Stimulated activated CD8-positive, alpha-beta memory T cell treated with anti-CD3 and anti-CD28 coated beads, Interleukin-12 subunit alpha, Interleukin-12 subunit beta, amount 100 ng/mL, for 24 hours (primary cell): ENCODE data around the gene ABTB1.
"Not testable (repeated sequence)": the region's sequence is repeated elsewhere in the genome, so short reads cannot be mapped to it uniquely, and the experiment has no call there.

ENCODE experiments used
- DNase-seq: peaks from one replicate; pipeline ENCODE4 v3.0.0-alpha.2; 2020; ENCODE audit errors: extremely low read depth

Gene ABTB1

GRCh38 chr3:127647845-127648204, 24.9 kb upstream of the ABTB1 start:
- DNase-seq, result no peak

GRCh38 chr3:127650236-127650635, 22.5 kb upstream of the ABTB1 start:
- no peak for DNase-seq

GRCh38 chr3:127651516-127652172, 21.1 kb upstream of the ABTB1 start:
- DNase-seq, result no peak

- no peak for DNase-seq
Measured at GRCh38 chr3:127652246-127652995, 20.3 kb upstream of the ABTB1 start.

GRCh38 chr3:127654374-127654773, 18.4 kb upstream of the ABTB1 start:
- no peak for DNase-seq

- not testable (repeated sequence) for DNase-seq
Measured at GRCh38 chr3:127654993-127655392, 17.8 kb upstream of the ABTB1 start.

GRCh38 chr3:127655641-127656040, 17.1 kb upstream of the ABTB1 start:
- no peak for DNase-seq

- no peak for DNase-seq
Measured at GRCh38 chr3:127656906-127657305, 15.8 kb upstream of the ABTB1 start.

- DNase-seq, result no peak
Measured at GRCh38 chr3:127658234-127658633, 14.5 kb upstream of the ABTB1 start.

- no peak for DNase-seq
Measured at GRCh38 chr3:127660621-127661251, 12.0 kb upstream of the ABTB1 start.

- DNase-seq, result no peak
Measured at GRCh38 chr3:127661600-127661999, 11.2 kb upstream of the ABTB1 start.

GRCh38 chr3:127662001-127662469, 10.7 kb upstream of the ABTB1 start:
- no peak for DNase-seq

GRCh38 chr3:127663151-127663550, 9.6 kb upstream of the ABTB1 start:
- DNase-seq, result no peak

GRCh38 chr3:127665165-127665564, 7.6 kb upstream of the ABTB1 start:
- DNase-seq, result no peak

- DNase-seq, result no peak
Measured at GRCh38 chr3:127665586-127665985, 7.2 kb upstream of the ABTB1 start.

- no peak for DNase-seq
Measured at GRCh38 chr3:127666676-127667075, 6.1 kb upstream of the ABTB1 start.

- DNase-seq, result no peak
Measured at GRCh38 chr3:127667119-127667681, 5.6 kb upstream of the ABTB1 start.

- DNase-seq, result no peak
Measured at GRCh38 chr3:127668906-127669305, 3.8 kb upstream of the ABTB1 start.

- no peak for DNase-seq
Measured at GRCh38 chr3:127669541-127670228, 3.1 kb upstream of the ABTB1 start.

GRCh38 chr3:127670229-127670559, 2.6 kb upstream of the ABTB1 start:
- DNase-seq, result no peak

- DNase-seq, result no peak
Measured at GRCh38 chr3:127670761-127671522, 1.8 kb upstream of the ABTB1 start.
